Stimulated activated CD4-positive, alpha-beta T cell treated with anti-CD3 and anti-CD28 coated beads, Interleukin-1b, Interleukin-23, amount 100 ng/mL, for 24 hours (primary cell): ENCODE measurements around the gene INO80.
A peak's percentile ranks its signal among the peaks of the same experiment; 100 is the strongest.

Source experiments
- DNase-seq, 4 experiments: peaks; one replicate each; pipeline ENCODE4 v3.0.0-alpha.2; 2020; ENCODE audit warnings: low read depth in 4 of 4, low spot score in 1 of 4

INO80 gene

GRCh38 chr15:40932649-40933516 is 183.2 kb downstream of the INO80 start:
- DNase-seq: no peak

GRCh38 chr15:40932156-40932555 is 183.9 kb downstream of the INO80 start:
- no peak for DNase-seq

GRCh38 chr15:40931300-40932142 is 184.6 kb downstream of the INO80 start:
- no peak for DNase-seq

- peak in 1 of 4 experiments; percentile 48 for DNase-seq
Observed at GRCh38 chr15:40930430-40931299, 185.4 kb downstream of the INO80 start.

DNA sequence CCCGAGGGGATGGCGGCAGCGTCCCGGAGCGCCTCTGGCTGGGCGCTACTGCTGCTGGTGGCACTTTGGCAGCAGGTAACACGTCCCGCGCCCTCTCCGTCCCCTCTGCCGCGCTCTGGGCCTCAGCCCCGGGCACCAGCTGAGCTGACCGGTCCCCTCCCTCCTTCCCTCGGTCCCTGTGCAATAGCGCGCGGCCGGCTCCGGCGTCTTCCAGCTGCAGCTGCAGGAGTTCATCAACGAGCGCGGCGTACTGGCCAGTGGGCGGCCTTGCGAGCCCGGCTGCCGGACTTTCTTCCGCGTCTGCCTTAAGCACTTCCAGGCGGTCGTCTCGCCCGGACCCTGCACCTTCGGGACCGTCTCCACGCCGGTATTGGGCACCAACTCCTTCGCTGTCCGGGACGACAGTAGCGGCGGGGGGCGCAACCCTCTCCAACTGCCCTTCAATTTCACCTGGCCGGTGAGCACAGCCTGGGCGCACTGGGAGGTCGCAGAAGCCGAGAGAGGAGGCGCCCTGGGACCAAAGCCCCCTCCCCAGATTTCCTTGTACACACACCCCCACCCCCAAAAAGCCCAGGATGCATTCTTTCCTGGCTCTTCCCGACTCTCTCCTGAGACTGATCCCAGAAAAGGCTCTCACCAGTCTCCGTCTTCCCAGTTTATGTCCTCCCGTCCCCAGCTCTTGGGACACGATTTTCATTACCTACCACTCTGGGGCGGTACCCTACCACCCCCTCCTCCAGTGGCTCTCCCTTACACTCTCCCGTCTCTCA is 186.2 kb downstream of the INO80 start:
- no peak for DNase-seq
